ENCODE data around the gene ABI3BP. TPM values are rescaled to one million over a fixed set of nuclear protein-coding genes. Genes with fewer than 3 reads are reported as not detected.

The ABI3BP gene
- total RNA-seq, 1 donor from 2014 or later: 91.1 TPM

DNA sequence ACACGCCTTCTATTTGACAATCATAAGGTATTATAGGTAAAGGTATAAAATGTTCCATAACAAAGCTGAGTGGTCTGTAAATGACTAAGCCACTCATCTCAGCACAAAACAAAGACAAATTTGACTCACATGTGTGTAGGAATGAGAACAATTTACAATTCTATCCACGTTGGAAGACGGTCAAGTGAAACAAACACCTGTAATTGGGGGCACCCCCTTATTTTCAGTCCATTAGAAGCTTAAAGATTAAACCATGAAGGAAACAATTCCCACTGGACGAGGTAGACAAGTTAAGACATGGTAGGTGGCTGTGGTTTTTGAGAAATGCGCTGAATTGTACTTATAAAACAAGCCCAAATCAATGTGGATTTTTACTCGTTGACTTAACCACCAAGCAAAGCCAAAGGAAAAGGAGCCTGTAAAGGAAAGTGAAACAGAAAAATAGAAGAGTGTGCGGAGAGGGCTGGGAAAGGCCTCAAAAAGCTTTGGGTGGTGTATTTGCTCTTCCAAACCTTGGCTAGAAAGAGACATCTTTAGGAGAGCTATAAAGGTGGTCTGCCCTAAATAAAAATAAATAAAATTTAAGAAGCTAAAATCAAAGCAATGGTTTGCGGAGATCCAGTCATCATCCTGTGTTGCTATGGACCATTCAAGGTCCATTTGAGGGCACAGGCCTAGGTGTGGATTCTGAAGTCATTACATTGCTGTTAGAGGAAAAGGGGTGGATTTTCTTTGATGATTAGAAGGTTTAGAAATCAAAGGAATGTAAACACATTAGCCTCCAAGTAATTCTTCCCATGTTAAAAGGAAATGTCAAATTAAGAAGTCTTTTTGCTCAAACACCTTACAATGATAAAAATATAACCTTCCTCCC, 148.9 kb downstream of the ABI3BP start:
- Histone ChIP-seq H3K27ac (no peak overlapping the region), H3K36me3 (no peaks in the 10 kb centered on the region), H3K4me3 (no peak overlapping the region), H3K9me3 (no peaks in the 10 kb centered on the region), H3K27me3 (no peaks in the 10 kb centered on the region), H3K4me1 (no peaks in the 10 kb centered on the region)
- TF ChIP-seq POLR2AphosphoS5 (IDR thresholded peaks at IDR 0.05; ENCODE audit: insufficient read depth in 1 of 2, low read depth in 1 of 2): no peak
- TF ChIP-seq, protein P1, sequence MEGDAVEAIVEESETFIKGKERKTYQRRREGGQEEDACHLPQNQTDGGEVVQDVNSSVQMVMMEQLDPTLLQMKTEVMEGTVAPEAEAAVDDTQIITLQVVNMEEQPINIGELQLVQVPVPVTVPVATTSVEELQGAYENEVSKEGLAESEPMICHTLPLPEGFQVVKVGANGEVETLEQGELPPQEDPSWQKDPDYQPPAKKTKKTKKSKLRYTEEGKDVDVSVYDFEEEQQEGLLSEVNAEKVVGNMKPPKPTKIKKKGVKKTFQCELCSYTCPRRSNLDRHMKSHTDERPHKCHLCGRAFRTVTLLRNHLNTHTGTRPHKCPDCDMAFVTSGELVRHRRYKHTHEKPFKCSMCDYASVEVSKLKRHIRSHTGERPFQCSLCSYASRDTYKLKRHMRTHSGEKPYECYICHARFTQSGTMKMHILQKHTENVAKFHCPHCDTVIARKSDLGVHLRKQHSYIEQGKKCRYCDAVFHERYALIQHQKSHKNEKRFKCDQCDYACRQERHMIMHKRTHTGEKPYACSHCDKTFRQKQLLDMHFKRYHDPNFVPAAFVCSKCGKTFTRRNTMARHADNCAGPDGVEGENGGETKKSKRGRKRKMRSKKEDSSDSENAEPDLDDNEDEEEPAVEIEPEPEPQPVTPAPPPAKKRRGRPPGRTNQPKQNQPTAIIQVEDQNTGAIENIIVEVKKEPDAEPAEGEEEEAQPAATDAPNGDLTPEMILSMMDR (IDR thresholded peaks at IDR 0.05): no peak
- TF ChIP-seq POLR2A (IDR thresholded peaks at IDR 0.05): no peak
- intact Hi-C loops (cut with DNase I): no loop called here
- DNase-seq (ENCODE audit: extremely low spot score in 2 of 2): no peak

DNA sequence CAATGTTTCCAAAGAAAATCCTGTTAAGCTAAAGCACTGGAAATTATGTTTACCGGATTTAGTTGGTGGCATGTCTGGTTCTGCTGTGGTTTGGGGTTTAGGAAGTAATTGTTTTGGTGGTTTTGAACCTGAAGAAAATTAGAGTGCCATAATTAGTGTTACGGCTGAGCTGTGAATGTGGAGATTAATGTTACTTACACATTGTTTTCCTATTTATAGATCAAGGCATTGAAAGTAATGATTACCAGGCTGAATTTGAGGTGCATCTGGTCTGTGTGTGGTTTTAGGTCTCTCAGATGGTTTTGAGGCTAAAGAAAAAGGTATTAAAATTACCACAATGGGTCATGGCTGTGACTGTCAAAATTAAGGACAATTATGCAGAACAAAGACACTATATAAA, 155.1 kb downstream of the ABI3BP start:
- no peaks in the 10 kb centered on the region for H3K9me3 ChIP-seq
- H3K27me3 ChIP-seq: no peaks in the 10 kb centered on the region
- no peak overlapping the region for H3K27ac ChIP-seq
- no peaks in the 10 kb centered on the region for H3K4me1 ChIP-seq
- no peak overlapping the region for H3K4me3 ChIP-seq
- intact Hi-C loops (cut with DNase I): no loop called here
- DNase-seq (ENCODE audit: extremely low spot score in 2 of 2): no peak
- no peaks in the 10 kb centered on the region for H3K36me3 ChIP-seq
- no peak for TF ChIP-seq POLR2AphosphoS5 (IDR thresholded peaks at IDR 0.05; ENCODE audit: insufficient read depth in 1 of 2, low read depth in 1 of 2)
- no peak for TF ChIP-seq POLR2A (IDR thresholded peaks at IDR 0.05)
- TF ChIP-seq, protein P1 (IDR thresholded peaks at IDR 0.05): no peak

DNA sequence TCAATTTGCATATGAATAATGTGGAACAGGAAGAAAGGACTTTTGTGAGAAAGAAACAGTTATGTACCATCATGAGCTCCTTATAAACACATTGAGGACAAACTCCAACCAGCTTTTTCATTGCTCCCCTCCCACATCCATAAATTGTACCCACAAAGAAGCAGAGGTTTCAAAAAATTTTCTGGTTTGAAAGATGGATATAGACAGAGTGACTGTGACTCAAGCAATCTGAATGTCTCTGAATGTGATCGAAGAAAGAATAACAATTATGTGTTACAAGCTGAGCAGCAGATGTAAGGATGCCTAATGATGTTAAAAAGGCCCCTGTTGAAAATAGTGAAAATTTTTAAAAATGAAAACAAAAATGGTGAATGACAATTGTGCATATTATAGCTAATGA, 156.6 kb downstream of the ABI3BP start:
- H3K27ac ChIP-seq: no peak overlapping the region
- H3K4me3 ChIP-seq: no peak overlapping the region
- H3K27me3 ChIP-seq: no peaks in the 10 kb centered on the region
- H3K36me3 ChIP-seq: no peaks in the 10 kb centered on the region
- intact Hi-C loops (cut with DNase I): no loop called here
- TF ChIP-seq POLR2A (IDR thresholded peaks at IDR 0.05) (no peak), POLR2AphosphoS5 (IDR thresholded peaks at IDR 0.05; ENCODE audit: insufficient read depth in 1 of 2, low read depth in 1 of 2) (no peak)
- TF ChIP-seq, protein P1 (IDR thresholded peaks at IDR 0.05): no peak
- no peak for DNase-seq (ENCODE audit: extremely low spot score in 2 of 2)
- no peaks in the 10 kb centered on the region for H3K4me1 ChIP-seq
- H3K9me3 ChIP-seq: no peaks in the 10 kb centered on the region

DNA sequence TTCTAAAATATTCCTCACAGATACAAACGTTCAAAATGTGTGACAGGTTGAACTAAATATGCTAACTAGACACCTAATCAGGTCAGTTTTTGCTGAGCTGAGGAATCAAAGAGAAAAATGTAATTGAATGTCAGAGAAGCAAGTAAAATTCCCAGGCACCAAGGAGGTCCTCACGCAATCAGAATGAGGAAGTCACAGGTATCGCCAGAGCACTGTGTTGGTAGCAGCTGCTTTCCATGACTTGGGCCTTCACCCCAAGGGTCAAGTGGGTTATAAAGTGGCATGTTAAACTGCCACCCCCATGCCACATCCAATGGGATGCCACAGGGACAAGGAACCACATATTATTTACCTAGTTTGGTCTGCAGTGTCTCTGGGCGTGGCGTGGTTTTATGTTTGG, 158.9 kb downstream of the ABI3BP start:
- H3K27me3 ChIP-seq: no peaks in the 10 kb centered on the region
- no peaks in the 10 kb centered on the region for H3K9me3 ChIP-seq
- intact Hi-C loops (cut with DNase I): no loop called here
- no peak overlapping the region for H3K4me3 ChIP-seq
- H3K27ac ChIP-seq: no peak overlapping the region
- TF ChIP-seq, protein P1 (IDR thresholded peaks at IDR 0.05): no peak
- TF ChIP-seq POLR2A (IDR thresholded peaks at IDR 0.05) (no peak), POLR2AphosphoS5 (IDR thresholded peaks at IDR 0.05; ENCODE audit: insufficient read depth in 1 of 2, low read depth in 1 of 2) (no peak)
- no peaks in the 10 kb centered on the region for H3K4me1 ChIP-seq
- H3K36me3 ChIP-seq: no peaks in the 10 kb centered on the region
- no peak for DNase-seq (ENCODE audit: extremely low spot score in 2 of 2)

DNA sequence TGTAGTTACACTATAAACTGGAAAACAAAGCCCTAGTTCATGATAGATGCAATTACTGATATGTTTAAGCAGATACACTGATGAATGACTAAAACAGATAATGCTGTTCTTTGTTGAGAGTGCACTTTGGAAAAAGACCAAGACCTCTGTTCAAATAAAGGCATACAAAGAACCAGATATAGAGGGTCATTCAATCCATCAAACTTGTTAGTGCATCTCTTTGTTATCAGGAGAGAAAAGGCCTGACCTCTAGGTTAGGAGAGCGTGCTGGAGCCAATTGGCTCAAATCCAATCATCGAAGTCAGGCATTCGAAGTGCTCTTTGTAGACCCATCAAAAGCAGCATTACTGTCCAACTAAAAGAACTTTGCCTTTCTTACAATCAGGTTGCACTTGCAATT, 159.7 kb downstream of the ABI3BP start:
- no peaks in the 10 kb centered on the region for H3K4me1 ChIP-seq
- no peaks in the 10 kb centered on the region for H3K36me3 ChIP-seq
- DNase-seq (ENCODE audit: extremely low spot score in 2 of 2): no peak
- no peaks in the 10 kb centered on the region for H3K27me3 ChIP-seq
- no peaks in the 10 kb centered on the region for H3K9me3 ChIP-seq
- H3K4me3 ChIP-seq: no peak overlapping the region
- H3K27ac ChIP-seq: no peak overlapping the region
- intact Hi-C loops (cut with DNase I): no loop called here
- TF ChIP-seq POLR2A (IDR thresholded peaks at IDR 0.05) (no peak), POLR2AphosphoS5 (IDR thresholded peaks at IDR 0.05; ENCODE audit: insufficient read depth in 1 of 2, low read depth in 1 of 2) (no peak)
- TF ChIP-seq, protein P1 (IDR thresholded peaks at IDR 0.05): no peak

All from vagina (tissue), 2 donors.